GM12891 (cell line): Measurements from ENCODE around the gene LCOR.
A peak's percentile ranks its signal among the peaks of the same experiment; 100 is the strongest.

ENCODE experiments used
- DNase-seq: peaks from one replicate; pipeline ENCODE4 v3.0.0; 2011; ENCODE audit warnings: low spot score; ENCODE audit not compliant: insufficient read length
- FAIRE-seq: peaks from 2 replicates; lab custom pipeline; 2011; peaks lifted over from hg19 to GRCh38; lab: Jason Lieb, UNC
- PAX5 ChIP-seq: IDR thresholded peaks from 2 replicates; pipeline ENCODE4 v1.6.1; 2011; ENCODE audit warnings: low read length, moderate library complexity, mild to moderate bottlenecking; ENCODE audit not compliant: insufficient read depth, severe bottlenecking
- POLR2A ChIP-seq: IDR thresholded peaks from 2 replicates; pipeline ENCODE4 v1.6.1; 2011; ENCODE audit warnings: low read depth, low read length, control low read depth
- POLR2AphosphoS5 ChIP-seq: IDR thresholded peaks from 2 replicates; pipeline ENCODE4 v1.6.1; 2011; ENCODE audit warnings: low read depth, low read length, control low read depth
- POU2F2 ChIP-seq: IDR thresholded peaks from 2 replicates; pipeline ENCODE4 v1.6.1; 2011; ENCODE audit warnings: low read depth, mild to moderate bottlenecking, control low read depth, low read length, moderate library complexity
- SPI1 ChIP-seq: IDR thresholded peaks from 2 replicates; pipeline ENCODE4 v1.6.1; 2011; ENCODE audit warnings: low read depth, low read length, control low read depth
- TAF1 ChIP-seq: IDR thresholded peaks from 2 replicates; pipeline ENCODE4 v1.6.1; 2011; ENCODE audit warnings: low read depth, low read length, control low read depth

The LCOR gene

DNA sequence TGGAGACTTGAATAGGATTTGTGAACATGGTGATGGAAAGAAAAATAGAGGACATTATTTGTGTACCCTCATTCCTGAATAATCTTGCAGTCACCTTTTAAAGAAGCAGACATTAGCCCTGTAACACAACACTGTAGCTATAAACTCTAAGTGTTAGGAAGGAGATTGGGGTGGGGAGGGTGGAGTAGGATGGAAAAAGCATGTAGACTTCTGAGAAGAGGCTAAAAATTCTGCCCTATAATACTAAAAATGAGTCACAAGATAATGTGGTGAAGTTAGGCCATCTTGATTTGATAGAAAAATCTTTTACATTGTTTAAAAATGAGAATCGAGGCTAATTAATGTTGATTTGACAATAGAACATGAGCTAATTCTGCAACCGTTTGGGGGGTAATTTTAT is 128.8 kb downstream of the LCOR start:
- no peak for TF ChIP-seq POLR2A
- no peak for TF ChIP-seq POU2F2
- no peak for TF ChIP-seq POLR2AphosphoS5
- TF ChIP-seq PAX5: no peak
- no peak for TF ChIP-seq SPI1
- no peak for TF ChIP-seq TAF1
- DNase-seq: no peak
- no peak for FAIRE-seq

DNA sequence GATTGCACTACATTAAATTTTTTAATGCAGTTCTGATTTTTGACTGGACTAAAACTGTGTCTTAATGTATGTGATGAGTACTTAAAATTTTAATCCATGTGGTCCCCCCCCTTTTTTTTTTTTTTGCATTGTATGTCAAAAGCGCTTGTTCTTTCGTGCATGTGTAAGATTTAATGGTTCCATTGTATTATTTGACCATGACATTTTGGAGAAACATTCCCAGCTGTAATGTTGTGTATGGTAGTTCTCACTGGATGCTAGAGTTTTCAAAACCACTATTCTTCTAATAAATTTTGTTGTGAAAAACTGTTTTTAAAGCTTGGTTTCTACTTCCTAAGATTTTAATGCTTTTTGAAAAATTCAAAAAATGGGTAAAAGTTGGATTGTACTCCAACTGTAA is 132.0 kb downstream of the LCOR start:
- DNase-seq (no peak), FAIRE-seq (no peak)
- TF ChIP-seq POLR2AphosphoS5: no peak
- TF ChIP-seq POU2F2: no peak
- no peak for TF ChIP-seq SPI1
- no peak for TF ChIP-seq PAX5
- no peak for TF ChIP-seq POLR2A
- no peak for TF ChIP-seq TAF1

DNA sequence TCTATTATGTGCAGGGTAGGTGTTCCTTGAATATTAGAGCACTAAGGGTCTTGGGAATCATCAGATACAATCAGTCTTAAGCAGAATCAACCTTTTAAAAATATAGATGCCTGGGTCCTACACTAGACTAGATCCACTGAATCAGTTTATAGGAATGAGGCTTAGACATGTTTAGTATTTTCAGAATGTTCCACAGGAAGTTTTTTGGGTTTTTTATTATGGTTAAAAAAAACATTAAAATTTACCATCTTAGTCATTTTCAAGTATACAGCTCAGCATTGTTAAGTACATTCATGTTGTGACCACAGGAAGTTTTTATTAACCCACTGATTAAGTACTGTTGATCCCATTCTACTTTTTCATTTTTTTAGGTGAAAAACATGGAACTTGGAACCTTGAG is 135.7 kb downstream of the LCOR start:
- FAIRE-seq (no peak), DNase-seq (no peak)
- no peak for TF ChIP-seq SPI1
- no peak for TF ChIP-seq TAF1
- no peak for TF ChIP-seq PAX5
- no peak for TF ChIP-seq POLR2AphosphoS5
- TF ChIP-seq POLR2A: no peak
- TF ChIP-seq POU2F2: no peak

DNA sequence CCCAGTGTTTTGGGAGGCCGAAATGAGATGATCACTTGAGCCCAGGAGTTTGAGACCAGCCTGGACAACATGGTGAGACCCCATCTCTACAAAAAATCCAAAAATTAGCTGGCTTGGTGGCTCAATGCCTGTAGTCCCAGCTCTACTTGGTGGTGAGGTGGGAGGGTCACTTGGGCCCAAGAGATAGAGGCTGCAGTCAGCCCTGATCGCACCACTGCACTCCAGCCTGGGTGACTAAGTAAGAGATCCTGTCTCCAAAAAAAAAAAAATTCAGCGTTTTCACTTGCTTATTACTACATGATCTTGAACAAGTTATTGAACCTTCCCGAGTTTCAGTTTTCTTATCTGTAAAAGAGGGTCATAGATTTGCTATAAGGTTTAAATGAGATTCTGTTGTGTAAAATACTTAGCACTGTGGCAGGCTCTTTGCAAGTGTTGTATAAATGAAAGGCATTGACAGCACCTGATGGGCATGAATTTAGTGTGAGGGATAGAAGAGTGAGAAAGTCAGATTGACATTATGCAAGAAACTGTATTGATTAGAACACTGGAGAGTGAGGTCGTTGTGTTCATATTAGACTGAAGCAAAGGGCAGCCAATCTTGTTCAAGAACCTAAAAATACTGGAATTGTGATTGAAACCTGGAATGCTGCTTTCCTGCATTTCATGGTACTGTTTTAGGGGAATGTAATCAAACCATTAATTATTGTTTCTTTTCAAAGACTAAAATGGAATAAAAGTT is 136.8 kb downstream of the LCOR start:
- DNase-seq: no peak
- FAIRE-seq: no peak
- TF ChIP-seq POU2F2 (no peak), POLR2A (no peak), TAF1 (no peak), PAX5 (no peak), SPI1 (no peak), POLR2AphosphoS5 (no peak)

DNA sequence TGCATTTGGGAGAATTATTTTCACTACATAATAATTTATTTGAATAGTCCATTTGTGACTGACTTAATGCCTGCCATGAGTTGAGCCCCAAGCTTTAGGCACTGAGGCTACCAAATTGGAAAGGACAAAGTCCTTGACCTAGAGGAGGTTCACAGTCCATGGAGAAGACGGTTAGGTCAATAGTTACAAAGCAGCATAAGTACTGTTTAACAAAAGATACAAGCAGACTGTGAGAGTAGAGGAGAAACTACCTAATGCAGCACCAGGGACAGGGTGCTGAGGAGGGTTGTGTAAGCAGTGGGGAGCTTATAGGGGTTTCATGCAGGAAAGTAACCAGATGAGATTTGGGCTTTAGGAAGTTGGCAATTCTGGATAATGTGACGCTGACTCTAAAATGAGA is 139.2 kb downstream of the LCOR start:
- no peak for TF ChIP-seq POLR2A
- no peak for TF ChIP-seq SPI1
- no peak for TF ChIP-seq POLR2AphosphoS5
- TF ChIP-seq POU2F2: no peak
- TF ChIP-seq PAX5: no peak
- no peak for TF ChIP-seq TAF1
- DNase-seq (no peak), FAIRE-seq (no peak)

DNA sequence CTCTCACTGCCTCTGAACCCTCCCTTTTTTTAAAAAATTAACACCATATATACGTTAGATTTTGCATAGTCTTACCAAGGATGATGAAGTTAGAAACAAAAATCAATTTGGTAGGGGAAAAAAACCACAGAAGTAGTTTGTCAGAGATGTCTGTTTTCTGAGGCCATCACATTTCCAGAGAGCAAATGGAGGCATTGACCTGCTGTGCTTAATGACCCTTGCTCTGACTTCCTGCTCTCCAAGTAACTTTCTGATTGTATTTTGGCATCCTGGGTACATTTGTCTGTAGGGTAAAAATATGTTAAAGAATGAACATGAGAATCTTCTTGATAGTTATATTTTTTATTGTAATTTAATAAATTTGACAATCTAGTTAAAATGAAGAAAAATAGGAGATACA is 140.2 kb downstream of the LCOR start:
- FAIRE-seq (no peak), DNase-seq (no peak)
- no peak for TF ChIP-seq POU2F2
- no peak for TF ChIP-seq TAF1
- TF ChIP-seq PAX5: no peak
- no peak for TF ChIP-seq SPI1
- TF ChIP-seq POLR2AphosphoS5: no peak
- TF ChIP-seq POLR2A: no peak

DNA sequence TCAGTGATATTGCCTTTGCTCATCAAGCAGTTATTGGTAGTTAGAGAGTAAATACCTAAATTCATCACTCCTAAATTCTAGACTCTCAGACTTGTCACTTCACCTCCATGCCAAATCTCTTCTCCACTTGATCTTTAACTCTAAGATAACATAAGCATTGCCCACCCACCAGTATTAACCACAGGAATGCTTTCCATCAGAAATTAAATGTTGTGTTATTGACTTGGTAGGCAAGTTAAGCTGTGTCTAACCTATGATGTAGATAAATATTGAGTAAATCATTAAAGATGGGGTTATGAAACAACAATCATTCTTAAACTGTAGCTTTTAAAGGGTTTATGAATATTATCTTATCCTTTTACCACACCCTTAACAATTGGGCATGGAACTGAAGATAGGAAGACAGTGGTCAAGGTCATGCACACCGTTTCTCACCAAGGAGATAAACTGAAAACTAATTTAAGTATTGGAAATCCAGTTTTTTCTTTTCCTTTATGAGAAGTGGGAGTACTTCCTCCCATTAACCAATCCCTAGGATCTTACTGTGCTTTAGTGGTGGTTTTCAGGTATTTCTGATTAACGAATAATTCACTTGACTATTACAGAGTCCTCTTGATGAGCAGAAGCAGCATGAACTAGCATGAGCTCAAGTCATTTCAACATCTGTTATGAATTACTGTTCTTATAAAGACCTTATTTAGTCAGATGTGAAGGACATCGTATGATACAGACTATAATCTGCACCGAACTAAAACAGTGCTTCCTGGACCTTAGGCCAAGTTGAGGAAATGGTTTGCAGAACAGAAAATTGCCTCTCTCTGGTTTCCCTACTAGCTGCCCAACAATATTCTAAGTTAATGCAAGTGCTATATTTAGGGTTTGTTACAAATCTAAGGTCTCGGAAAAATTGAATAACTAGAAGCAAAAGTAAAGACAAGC is 142.0 kb downstream of the LCOR start:
- TF ChIP-seq POU2F2 (no peak), SPI1 (peak; percentile 78), POLR2AphosphoS5 (no peak), TAF1 (no peak), POLR2A (no peak), PAX5 (no peak)
- FAIRE-seq: peak; percentile 92
- DNase-seq: no peak

DNA sequence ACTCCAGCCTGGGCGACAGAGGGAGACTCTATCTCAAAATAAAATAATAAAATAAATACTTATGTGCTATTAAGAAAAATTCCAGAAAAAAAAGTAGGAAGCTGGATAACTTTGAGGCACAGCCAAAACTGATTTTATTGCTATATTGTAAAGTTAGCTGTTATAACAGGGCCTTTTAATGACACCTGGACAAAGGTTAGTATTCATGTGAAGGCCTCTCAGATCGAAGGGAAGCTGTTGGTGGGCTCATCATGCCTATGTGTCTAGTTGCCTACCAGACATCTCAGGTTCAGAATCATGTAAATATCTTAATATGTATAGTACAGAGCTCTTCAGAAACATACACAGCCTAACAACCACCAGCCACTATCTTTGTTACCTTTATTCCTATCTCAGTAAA is 143.0 kb downstream of the LCOR start:
- FAIRE-seq (no peak), DNase-seq (no peak)
- TF ChIP-seq TAF1 (no peak), SPI1 (no peak)

DNA sequence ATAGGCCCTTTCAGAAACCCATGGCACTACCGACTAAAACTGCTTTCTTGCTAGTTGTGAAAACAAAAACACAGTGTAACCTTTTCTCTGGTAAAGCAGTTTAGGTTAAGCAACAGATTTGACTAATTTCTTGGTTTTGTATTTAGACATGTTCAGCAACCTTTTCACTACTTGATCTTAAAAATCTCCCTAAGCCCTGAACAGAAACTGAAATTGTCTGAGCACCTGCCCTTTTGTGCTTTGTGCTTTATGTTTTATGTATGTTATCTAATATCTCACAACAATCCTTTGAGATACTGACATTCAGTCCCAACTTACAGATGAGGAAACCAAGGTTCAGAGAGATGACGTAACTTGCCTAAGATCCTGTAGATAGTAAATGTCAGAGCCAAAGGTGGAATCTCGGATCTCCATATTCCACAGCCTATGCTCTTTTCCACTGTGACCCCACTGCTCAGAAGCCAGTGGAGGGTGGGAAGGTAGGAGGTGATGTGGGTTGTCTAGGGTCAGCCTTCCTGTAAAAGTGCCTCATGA is 146.6 kb downstream of the LCOR start:
- TF ChIP-seq PAX5 (no peak), POLR2AphosphoS5 (no peak), POLR2A (no peak), POU2F2 (no peak), TAF1 (no peak), SPI1 (no peak)
- FAIRE-seq (peak; percentile 88), DNase-seq (no peak)
